ENCODE results near the gene NGF.

The NGF gene

DNA sequence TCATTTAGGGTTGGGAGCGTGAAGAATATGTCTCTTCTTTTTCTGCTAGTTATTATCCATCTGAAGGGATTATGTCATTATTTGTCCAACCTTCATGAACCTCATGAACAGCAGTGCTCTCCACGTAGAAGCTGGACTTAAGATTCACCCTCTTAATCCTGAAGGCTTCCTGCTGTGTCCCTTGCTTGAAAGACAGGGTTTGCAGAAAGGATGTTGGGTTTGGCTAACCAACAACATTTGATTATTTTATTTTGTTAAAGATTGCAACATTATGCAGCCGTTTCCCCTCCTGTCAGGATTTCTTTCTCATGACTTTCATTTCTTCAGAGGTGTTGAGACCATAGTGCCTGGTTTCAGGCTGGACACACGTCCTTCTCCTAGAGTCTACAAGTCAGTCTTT, 75.2 kb downstream of the NGF start:
- TF ChIP-seq CTCF (IDR thresholded peaks at IDR 0.05; ENCODE audit: insufficient read depth, low read length, poor library complexity, severe bottlenecking): no peak
- Histone ChIP-seq H3K27me3 (replicated peaks; ENCODE audit: control insufficient read depth, insufficient read depth, low read length) (no peaks in the 10 kb centered on the region; the same call in none of the 2 replicates), H3K4me3 (replicated peaks; ENCODE audit: low read depth, low read length) (no peak overlapping the region), H3K36me3 (ENCODE audit: control insufficient read depth, insufficient read depth, low read length) (no peaks in the 10 kb centered on the region)
- no peak for DNase-seq (ENCODE audit: extremely low read depth, insufficient read length)

- Histone ChIP-seq H3K36me3 (ENCODE audit: control insufficient read depth, insufficient read depth, low read length) (no peaks in the 10 kb centered on the region), H3K27me3 (replicated peaks; ENCODE audit: control insufficient read depth, insufficient read depth, low read length) (no peaks in the 10 kb centered on the region; the same call in none of the 2 replicates), H3K4me3 (replicated peaks; ENCODE audit: low read depth, low read length) (no peak overlapping the region)
- no peak for TF ChIP-seq CTCF (IDR thresholded peaks at IDR 0.05; ENCODE audit: insufficient read depth, low read length, poor library complexity, severe bottlenecking)
- DNase-seq (ENCODE audit: extremely low read depth, insufficient read length): no peak
These were observed 76.6 kb downstream of the NGF start for GRCh38 chr1:115261496-115261895.

- no peaks in the 10 kb centered on the region for H3K36me3 ChIP-seq (ENCODE audit: control insufficient read depth, insufficient read depth, low read length)
- TF ChIP-seq CTCF (IDR thresholded peaks at IDR 0.05; ENCODE audit: insufficient read depth, low read length, poor library complexity, severe bottlenecking): no peak
- no peaks in the 10 kb centered on the region; the same call in 1 of the 2 replicates for H3K27me3 ChIP-seq (replicated peaks; ENCODE audit: control insufficient read depth, insufficient read depth, low read length)
- DNase-seq (ENCODE audit: extremely low read depth, insufficient read length): no peak
- no peak overlapping the region for H3K4me3 ChIP-seq (replicated peaks; ENCODE audit: low read depth, low read length)
These were observed 79.7 kb downstream of the NGF start for GRCh38 chr1:115258302-115258866.

GRCh38 chr1:115257591-115257990, 80.5 kb downstream of the NGF start:
- TF ChIP-seq CTCF (IDR thresholded peaks at IDR 0.05; ENCODE audit: insufficient read depth, low read length, poor library complexity, severe bottlenecking): no peak
- H3K36me3 ChIP-seq (ENCODE audit: control insufficient read depth, insufficient read depth, low read length): no peaks in the 10 kb centered on the region
- no peak overlapping the region for H3K4me3 ChIP-seq (replicated peaks; ENCODE audit: low read depth, low read length)
- H3K27me3 ChIP-seq (replicated peaks; ENCODE audit: control insufficient read depth, insufficient read depth, low read length): no peaks in the 10 kb centered on the region; the same call in 1 of the 2 replicates
- DNase-seq (ENCODE audit: extremely low read depth, insufficient read length): no peak

- no peaks in the 10 kb centered on the region for H3K36me3 ChIP-seq (ENCODE audit: control insufficient read depth, insufficient read depth, low read length)
- DNase-seq (ENCODE audit: extremely low read depth, insufficient read length): no peak
- H3K4me3 ChIP-seq (replicated peaks; ENCODE audit: low read depth, low read length): no peak overlapping the region
- TF ChIP-seq CTCF (IDR thresholded peaks at IDR 0.05; ENCODE audit: insufficient read depth, low read length, poor library complexity, severe bottlenecking): no peak
- no peaks in the 10 kb centered on the region for H3K27me3 ChIP-seq (replicated peaks; ENCODE audit: control insufficient read depth, insufficient read depth, low read length)
These were observed 82.9 kb downstream of the NGF start for GRCh38 chr1:115255154-115255553.

GRCh38 chr1:115252585-115252984, 85.5 kb downstream of the NGF start:
- no peak for DNase-seq (ENCODE audit: extremely low read depth, insufficient read length)
- Histone ChIP-seq H3K4me3 (replicated peaks; ENCODE audit: low read depth, low read length) (no peak overlapping the region), H3K27me3 (replicated peaks; ENCODE audit: control insufficient read depth, insufficient read depth, low read length) (no peaks in the 10 kb centered on the region), H3K36me3 (ENCODE audit: control insufficient read depth, insufficient read depth, low read length) (no peaks in the 10 kb centered on the region)
- TF ChIP-seq CTCF (IDR thresholded peaks at IDR 0.05; ENCODE audit: insufficient read depth, low read length, poor library complexity, severe bottlenecking): no peak
